GM12892 (cell line): ENCODE results near the gene SPEM2.

Experiments
- POLR2A ChIP-seq: IDR thresholded peaks from 2 replicates; pipeline ENCODE4 v1.6.1; 2011; ENCODE audit warnings: low read depth, low read length, control low read depth
- POLR2AphosphoS5 ChIP-seq: IDR thresholded peaks from 2 replicates; pipeline ENCODE4 v1.6.1; 2011; ENCODE audit warnings: low read depth, low read length, control low read depth
- TAF1 ChIP-seq: IDR thresholded peaks from 2 replicates; pipeline ENCODE4 v1.6.1; 2011; ENCODE audit warnings: low read depth, mild to moderate bottlenecking, control low read depth, low read length, borderline replicate concordance

DNA sequence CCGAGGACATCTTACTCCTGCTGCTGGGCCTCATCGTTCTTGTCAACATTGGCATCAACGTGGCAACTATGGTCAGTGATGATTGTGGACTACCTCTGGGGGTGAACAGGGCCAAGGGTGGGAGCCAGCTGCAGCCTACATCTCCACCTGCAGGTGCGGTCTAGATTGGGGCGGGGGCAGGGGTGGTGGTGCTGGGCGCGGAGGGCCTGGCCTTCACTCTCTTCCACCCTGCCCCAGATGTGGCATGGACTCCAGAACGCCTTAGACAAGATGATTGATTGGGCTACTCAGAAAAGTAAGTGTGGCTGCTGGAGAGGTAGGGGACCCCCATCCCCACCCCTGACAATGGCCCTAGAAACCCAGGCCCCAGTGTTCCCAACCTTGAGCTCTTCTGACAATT is 340 bp downstream of the SPEM2 start:
- TF ChIP-seq POLR2A (no peak), POLR2AphosphoS5 (no peak), TAF1 (no peak)
